ENCODE results near the gene PAPSS1. TPM values are rescaled to one million over a fixed set of nuclear protein-coding genes. Genes with fewer than 3 reads are reported as not detected.

Gene PAPSS1
- total and polyA plus RNA-seq, 2 donors (not counting 3 experiments of a cell fraction or from before 2014, with no cell fraction given), result 69.6 to 77.2 TPM

DNA sequence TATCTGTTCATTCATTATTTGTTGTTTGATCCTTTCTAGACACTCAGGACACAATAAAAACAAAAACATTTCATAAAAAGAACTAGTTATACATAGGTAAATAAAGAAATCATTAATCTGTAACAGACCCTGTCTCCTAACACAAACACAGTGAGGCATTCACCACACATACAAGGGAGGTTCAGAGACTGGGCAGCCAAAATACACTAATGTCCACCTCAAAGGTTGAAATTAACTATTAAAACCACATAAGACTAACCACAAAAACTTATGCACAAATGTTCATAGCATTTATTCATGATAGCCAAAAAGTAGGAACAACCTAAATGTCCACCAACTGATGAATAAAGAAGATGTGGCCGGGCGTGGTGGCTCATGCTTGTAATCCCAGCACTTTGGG is 7.8 kb downstream of the PAPSS1 start:
- BruUV-seq (replicated peaks), result no TSS peak
- intact Hi-C loops (cut with micrococcal nuclease) (no loop called here), dilution Hi-C loops (cut with MboI; ENCODE audit: extremely low pct_ligation_motif_present, low sequenced_read_pairs) (no loop called here)
- Histone ChIP-seq H3K4me2 (ENCODE audit: insufficient read depth, low read length) (no peak overlapping the region), H3K4me3 (replicated peaks in 1 of 3; ENCODE audit: insufficient read depth in 1 of 3, low read depth in 1 of 3, low read length in 3 of 3) (no peak overlapping the region), H4K20me1 (replicated peaks; ENCODE audit: control insufficient read depth, extremely low read depth, insufficient read depth, low read length) (no peaks in the 10 kb centered on the region), H3K4me1 (ENCODE audit: control insufficient read depth, extremely low read depth, insufficient read depth, low read length) (peaks cover 20% of the 10 kb centered on the region), H3K36me3 (ENCODE audit: control insufficient read depth in 2 of 2, extremely low read depth in 1 of 2, insufficient read depth in 2 of 2, low read length in 2 of 2) (no peaks in the 10 kb centered on the region), H3K79me2 (ENCODE audit: control insufficient read depth, insufficient read depth, low read length) (peaks cover 48% of the 10 kb centered on the region), H2AFZ (ENCODE audit: low read depth, low read length) (no peak overlapping the region), H3K9me3 (replicated peaks; ENCODE audit: control insufficient read depth, insufficient read depth, low read length) (no peaks in the 10 kb centered on the region), H3K27me3 (ENCODE audit: control insufficient read depth in 2 of 2, insufficient read depth in 2 of 2, low read length in 2 of 2) (no peaks in the 10 kb centered on the region), H3K27ac (ENCODE audit: insufficient read depth, low read depth, low read length) (no peak overlapping the region), H3K9ac (replicated peaks; ENCODE audit: extremely low read depth, insufficient read depth, low read length) (no peak overlapping the region), H3K9me1 (replicated peaks; ENCODE audit: control insufficient read depth, extremely low read depth, insufficient read depth, low read length) (no peaks in the 10 kb centered on the region)
- FAIRE-seq (no peak), DNase-seq (ENCODE audit: low read depth, low spot score) (no peak)
- ChIA-PET CTCF (no interaction called here), POLR2A (no interaction called here)
- no peak for TF ChIP-seq EZH2 (IDR thresholded peaks at IDR 0.05; ENCODE audit: borderline replicate concordance, low read depth, low read length, severe bottlenecking)
- TF ChIP-seq MYC (IDR thresholded peaks at IDR 0.05; ENCODE audit: low read depth, low read length), result no peak
- TF ChIP-seq POLR2A (IDR thresholded peaks at IDR 0.05; ENCODE audit: low read depth, low read length), result no peak
- no peak for TF ChIP-seq POLR2AphosphoS5 (IDR thresholded peaks at IDR 0.05; ENCODE audit: insufficient read depth, low read depth, low read length)
- TF ChIP-seq JUN (IDR thresholded peaks at IDR 0.05; ENCODE audit: borderline replicate concordance, insufficient read depth, insufficient read length, low read depth), result no peak
- TF ChIP-seq GATA2 (IDR thresholded peaks at IDR 0.05; ENCODE audit: insufficient read depth, insufficient read length, low read depth, low read length), result no peak

DNA sequence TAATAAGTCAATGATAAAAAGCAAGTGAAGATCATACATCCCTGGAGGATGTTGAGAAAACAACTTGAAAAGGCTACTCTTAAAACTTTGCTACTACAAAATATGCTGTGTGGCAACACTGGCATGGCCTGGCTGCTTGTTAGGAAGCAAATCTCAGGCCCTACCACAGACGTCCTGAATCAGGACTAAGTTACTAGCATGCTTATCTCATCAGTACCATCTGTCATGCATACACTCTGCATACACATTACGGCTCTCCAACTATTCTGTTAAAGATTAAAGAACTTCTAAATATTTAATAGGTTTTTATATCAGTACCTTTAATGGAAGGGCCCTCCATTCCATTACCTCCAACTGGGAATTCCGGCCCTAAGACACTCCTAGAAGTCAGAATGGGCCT is 8.2 kb downstream of the PAPSS1 start:
- Histone ChIP-seq H2AFZ (ENCODE audit: low read depth, low read length) (no peak overlapping the region), H3K9me1 (replicated peaks; ENCODE audit: control insufficient read depth, extremely low read depth, insufficient read depth, low read length) (no peaks in the 10 kb centered on the region), H3K4me2 (ENCODE audit: insufficient read depth, low read length) (no peak overlapping the region), H3K9me3 (replicated peaks; ENCODE audit: control insufficient read depth, insufficient read depth, low read length) (no peaks in the 10 kb centered on the region), H4K20me1 (replicated peaks; ENCODE audit: control insufficient read depth, extremely low read depth, insufficient read depth, low read length) (no peaks in the 10 kb centered on the region), H3K36me3 (ENCODE audit: control insufficient read depth in 2 of 2, extremely low read depth in 1 of 2, insufficient read depth in 2 of 2, low read length in 2 of 2) (no peaks in the 10 kb centered on the region), H3K27ac (ENCODE audit: insufficient read depth, low read depth, low read length) (no peak overlapping the region), H3K9ac (replicated peaks; ENCODE audit: extremely low read depth, insufficient read depth, low read length) (no peak overlapping the region), H3K4me1 (ENCODE audit: control insufficient read depth, extremely low read depth, insufficient read depth, low read length) (peaks cover 20% of the 10 kb centered on the region), H3K4me3 (replicated peaks in 1 of 3; ENCODE audit: insufficient read depth in 1 of 3, low read depth in 1 of 3, low read length in 3 of 3) (no peak overlapping the region), H3K27me3 (ENCODE audit: control insufficient read depth in 2 of 2, insufficient read depth in 2 of 2, low read length in 2 of 2) (no peaks in the 10 kb centered on the region), H3K79me2 (ENCODE audit: control insufficient read depth, insufficient read depth, low read length) (peaks cover 49% of the 10 kb centered on the region)
- intact Hi-C loops (cut with micrococcal nuclease) (no loop called here), dilution Hi-C loops (cut with MboI; ENCODE audit: extremely low pct_ligation_motif_present, low sequenced_read_pairs) (no loop called here)
- ChIA-PET CTCF (no interaction called here), POLR2A (no interaction called here)
- BruUV-seq (replicated peaks), result no TSS peak
- FAIRE-seq (no peak), DNase-seq (ENCODE audit: low read depth, low spot score) (no peak)
- TF ChIP-seq, protein P1, sequence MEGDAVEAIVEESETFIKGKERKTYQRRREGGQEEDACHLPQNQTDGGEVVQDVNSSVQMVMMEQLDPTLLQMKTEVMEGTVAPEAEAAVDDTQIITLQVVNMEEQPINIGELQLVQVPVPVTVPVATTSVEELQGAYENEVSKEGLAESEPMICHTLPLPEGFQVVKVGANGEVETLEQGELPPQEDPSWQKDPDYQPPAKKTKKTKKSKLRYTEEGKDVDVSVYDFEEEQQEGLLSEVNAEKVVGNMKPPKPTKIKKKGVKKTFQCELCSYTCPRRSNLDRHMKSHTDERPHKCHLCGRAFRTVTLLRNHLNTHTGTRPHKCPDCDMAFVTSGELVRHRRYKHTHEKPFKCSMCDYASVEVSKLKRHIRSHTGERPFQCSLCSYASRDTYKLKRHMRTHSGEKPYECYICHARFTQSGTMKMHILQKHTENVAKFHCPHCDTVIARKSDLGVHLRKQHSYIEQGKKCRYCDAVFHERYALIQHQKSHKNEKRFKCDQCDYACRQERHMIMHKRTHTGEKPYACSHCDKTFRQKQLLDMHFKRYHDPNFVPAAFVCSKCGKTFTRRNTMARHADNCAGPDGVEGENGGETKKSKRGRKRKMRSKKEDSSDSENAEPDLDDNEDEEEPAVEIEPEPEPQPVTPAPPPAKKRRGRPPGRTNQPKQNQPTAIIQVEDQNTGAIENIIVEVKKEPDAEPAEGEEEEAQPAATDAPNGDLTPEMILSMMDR (IDR thresholded peaks at IDR 0.05; ENCODE audit: extremely low read depth in 1 of 2, insufficient read depth in 1 of 2, low read depth in 1 of 2, low read length in 2 of 2), result no peak
- TF ChIP-seq FOS (IDR thresholded peaks at IDR 0.05; ENCODE audit: borderline replicate concordance, insufficient read depth, low read length) (no peak), POLR2AphosphoS5 (IDR thresholded peaks at IDR 0.05; ENCODE audit: insufficient read depth, low read depth, low read length) (no peak), EZH2 (IDR thresholded peaks at IDR 0.05; ENCODE audit: borderline replicate concordance, low read depth, low read length, severe bottlenecking) (no peak), JUN (IDR thresholded peaks at IDR 0.05; ENCODE audit: borderline replicate concordance, insufficient read depth, insufficient read length, low read depth) (no peak)
